DOHH2 (cell line): Measurements from ENCODE around the gene PPIB.

Experiments used
- H3F3A ChIP-seq: fragments of 200-600 bp; sonication (generic), shearing (Covaris generic); 2 replicates; pipeline ENCODE4 v1.6.0; 2016; ENCODE audit warnings: antibody characterized with exemption, mild to moderate bottlenecking; ENCODE audit not compliant: control insufficient read depth, insufficient read depth
- H3K27ac ChIP-seq: fragments of 200-600 bp; sonication (generic); 2 replicates; pipeline ENCODE4 v1.5.1; 2014; ENCODE audit warnings: low read depth, mild to moderate bottlenecking, low read length, moderate library complexity
- H3K27me3 ChIP-seq: fragments of 200-600 bp; sonication (generic); 2 replicates; pipeline ENCODE4 v1.6.1; 2014; ENCODE audit warnings: mild to moderate bottlenecking, low read length, mixed read lengths; ENCODE audit not compliant: control insufficient read depth
- H3K36me3 ChIP-seq: fragments of 200-600 bp; sonication (generic); 2 replicates; pipeline ENCODE4 v1.6.1; 2014; ENCODE audit warnings: mild to moderate bottlenecking, low read length, moderate library complexity, mixed read lengths; ENCODE audit not compliant: control insufficient read depth
- H3K4me1 ChIP-seq: fragments of 200-600 bp; sonication (generic); 2 replicates; pipeline ENCODE4 v1.6.1; 2014; ENCODE audit warnings: mild to moderate bottlenecking, low read length, mixed read lengths; ENCODE audit not compliant: control insufficient read depth
- H3K4me2 ChIP-seq: fragments of 200-600 bp; sonication (generic); 2 replicates; pipeline ENCODE4 v1.6.0; 2014; ENCODE audit warnings: mild to moderate bottlenecking, low read length, moderate library complexity
- H3K4me3 ChIP-seq: fragments of 200-600 bp; sonication (generic); 2 replicates; pipeline ENCODE4 v1.5.1; 2014; ENCODE audit warnings: mild to moderate bottlenecking, low read length, mixed read lengths
- H3K79me2 ChIP-seq: fragments of 200-600 bp; sonication (generic); 2 replicates; pipeline ENCODE4 v1.6.1; 2014; ENCODE audit warnings: mild to moderate bottlenecking, low read length, mixed read lengths; ENCODE audit not compliant: control insufficient read depth
- H3K9me2 ChIP-seq: fragments of 200-600 bp; sonication (generic); replicated peaks from 2 replicates; pipeline ENCODE4 v1.6.1; 2014; ENCODE audit warnings: mild to moderate bottlenecking, low read length, mixed read lengths; ENCODE audit not compliant: control insufficient read depth
- H3K9me3 ChIP-seq: fragments of 200-600 bp; sonication (generic); 2 replicates; pipeline ENCODE4 v1.6.1; 2014; ENCODE audit warnings: antibody characterized with exemption, low read length, mixed read lengths; ENCODE audit not compliant: control insufficient read depth, insufficient read depth
- H4K20me1 ChIP-seq: fragments of 200-600 bp; sonication (generic); 2 replicates; pipeline ENCODE4 v1.6.0; 2014; ENCODE audit warnings: low read depth, mild to moderate bottlenecking, antibody characterized with exemption, low read length, moderate library complexity; ENCODE audit not compliant: control insufficient read depth, insufficient read depth
- CTCF ChIP-seq: fragments of 200-600 bp; sonication (generic); IDR thresholded peaks from one replicate; pipeline ENCODE4 v1.5.1; 2014; ENCODE audit warnings: antibody characterized with exemption, mild to moderate bottlenecking, low read depth, low read length; ENCODE audit not compliant: poor library complexity, severe bottlenecking
- EZH2phosphoT487 ChIP-seq: fragments of 200-600 bp; sonication (generic); IDR thresholded peaks from 2 replicates; pipeline ENCODE4 v1.6.1; 2017; ENCODE audit warnings: borderline replicate concordance, mild to moderate bottlenecking, antibody characterized with exemption, low read length, moderate library complexity, mixed read lengths

The PPIB gene

GRCh38 chr15:64137226-64137833 is 25.5 kb downstream of the PPIB start:
- Histone ChIP-seq H3K27me3 (no peaks in the 10 kb centered on the region), H3K79me2 (no peaks in the 10 kb centered on the region), H3F3A (no peaks in the 10 kb centered on the region), H3K9me3 (no peaks in the 10 kb centered on the region), H3K9me2 (no peaks in the 10 kb centered on the region), H3K36me3 (peaks cover 54% of the 10 kb centered on the region), H3K4me3 (no peak overlapping the region), H4K20me1 (no peaks in the 10 kb centered on the region), H3K27ac (no peak overlapping the region), H3K4me2 (no peak overlapping the region), H3K4me1 (no peaks in the 10 kb centered on the region)
- TF ChIP-seq CTCF (no peak), EZH2phosphoT487 (no peak)

- Histone ChIP-seq H3K9me2 (no peaks in the 10 kb centered on the region), H3K4me1 (no peaks in the 10 kb centered on the region), H3K79me2 (no peaks in the 10 kb centered on the region), H3K9me3 (no peaks in the 10 kb centered on the region), H3K4me3 (no peak overlapping the region), H3F3A (no peaks in the 10 kb centered on the region), H3K4me2 (no peak overlapping the region), H3K27ac (no peak overlapping the region), H3K27me3 (no peaks in the 10 kb centered on the region), H3K36me3 (peaks cover 64% of the 10 kb centered on the region), H4K20me1 (no peaks in the 10 kb centered on the region)
- TF ChIP-seq EZH2phosphoT487: no peak
- no peak for TF ChIP-seq CTCF
Observed at GRCh38 chr15:64136347-64136746, 26.5 kb downstream of the PPIB start.

- Histone ChIP-seq H3K27ac (no peak overlapping the region), H3K9me2 (no peaks in the 10 kb centered on the region), H3K27me3 (no peaks in the 10 kb centered on the region), H3K4me3 (no peak overlapping the region), H4K20me1 (no peaks in the 10 kb centered on the region), H3F3A (no peaks in the 10 kb centered on the region), H3K79me2 (no peaks in the 10 kb centered on the region), H3K4me2 (no peak overlapping the region), H3K9me3 (no peaks in the 10 kb centered on the region), H3K4me1 (no peaks in the 10 kb centered on the region), H3K36me3 (peaks cover 77% of the 10 kb centered on the region)
- no peak for TF ChIP-seq CTCF
- no peak for TF ChIP-seq EZH2phosphoT487
Observed at GRCh38 chr15:64134345-64134829, 28.4 kb downstream of the PPIB start.
